Measurements from ENCODE around the gene GSAP. TPM values are rescaled to one million over a fixed set of nuclear protein-coding genes. Genes with fewer than 3 reads are reported as not detected.

Gene GSAP
- total RNA-seq, 2 experiments from 2014 or later = 0.55 TPM; not detected in 1

DNA sequence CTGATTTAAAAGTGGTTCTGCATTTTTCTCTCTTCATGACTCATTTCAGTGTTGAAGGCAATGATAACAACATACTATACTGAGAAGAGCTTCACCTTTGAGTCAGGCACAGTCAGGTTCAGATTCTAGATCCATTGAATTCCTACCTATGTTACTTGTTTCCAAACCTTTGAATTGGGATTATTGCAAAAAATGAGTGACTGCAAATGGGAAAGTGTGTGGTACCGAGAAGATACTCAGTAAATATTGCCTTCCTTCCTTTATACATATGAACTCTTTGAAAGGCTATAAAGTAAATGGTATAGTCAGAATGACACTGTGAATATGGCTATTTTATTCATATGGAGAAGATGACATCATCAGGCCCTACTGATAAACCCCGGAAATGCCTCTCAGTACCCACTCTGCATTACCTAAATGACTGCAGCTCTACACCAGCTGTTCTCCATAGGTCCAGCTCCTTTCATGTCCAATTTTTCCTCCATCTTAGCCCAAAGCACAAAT, 149.8 kb downstream of the GSAP start:
- DNase-seq (ENCODE audit: low spot score) = peak; percentile 3
- TF ChIP-seq EZH2phosphoT487 (IDR thresholded peaks at IDR 0.05; ENCODE audit: borderline replicate concordance, low read depth, low read length) = no peak
- TF ChIP-seq, protein P1, sequence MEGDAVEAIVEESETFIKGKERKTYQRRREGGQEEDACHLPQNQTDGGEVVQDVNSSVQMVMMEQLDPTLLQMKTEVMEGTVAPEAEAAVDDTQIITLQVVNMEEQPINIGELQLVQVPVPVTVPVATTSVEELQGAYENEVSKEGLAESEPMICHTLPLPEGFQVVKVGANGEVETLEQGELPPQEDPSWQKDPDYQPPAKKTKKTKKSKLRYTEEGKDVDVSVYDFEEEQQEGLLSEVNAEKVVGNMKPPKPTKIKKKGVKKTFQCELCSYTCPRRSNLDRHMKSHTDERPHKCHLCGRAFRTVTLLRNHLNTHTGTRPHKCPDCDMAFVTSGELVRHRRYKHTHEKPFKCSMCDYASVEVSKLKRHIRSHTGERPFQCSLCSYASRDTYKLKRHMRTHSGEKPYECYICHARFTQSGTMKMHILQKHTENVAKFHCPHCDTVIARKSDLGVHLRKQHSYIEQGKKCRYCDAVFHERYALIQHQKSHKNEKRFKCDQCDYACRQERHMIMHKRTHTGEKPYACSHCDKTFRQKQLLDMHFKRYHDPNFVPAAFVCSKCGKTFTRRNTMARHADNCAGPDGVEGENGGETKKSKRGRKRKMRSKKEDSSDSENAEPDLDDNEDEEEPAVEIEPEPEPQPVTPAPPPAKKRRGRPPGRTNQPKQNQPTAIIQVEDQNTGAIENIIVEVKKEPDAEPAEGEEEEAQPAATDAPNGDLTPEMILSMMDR (conservative IDR thresholded peaks at IDR 0.05; ENCODE audit: low read length) = no peak
- ChIA-PET CTCF (ENCODE audit: unreplicated experiment) (no interaction called here), POLR2A (interaction anchor here (0.7 to 1.4 kb wide), 3 partner anchors 8 to 81 kb away, joined by 5 read pairs; no protein-coding TSS in a partner anchor)
- Histone ChIP-seq H3K36me3 (ENCODE audit: insufficient read depth, low read length) (no peaks in the 10 kb centered on the region), H3K9me3 (ENCODE audit: low read length) (no peaks in the 10 kb centered on the region), H3K4me3 (ENCODE audit: low read depth, low read length, poor library complexity, severe bottlenecking) (no peak overlapping the region), H3K27ac (ENCODE audit: low read depth, low read length, poor library complexity, severe bottlenecking) (no peak overlapping the region), H3K4me2 (ENCODE audit: low read length) (no peak overlapping the region), H4K20me1 (ENCODE audit: insufficient read depth, low read length) (no peaks in the 10 kb centered on the region), H3K9me2 (ENCODE audit: insufficient read depth, low read length) (no peaks in the 10 kb centered on the region), H3K79me2 (ENCODE audit: insufficient read depth, low read depth, low read length) (no peaks in the 10 kb centered on the region), H2AFZ (ENCODE audit: low read length) (no peak overlapping the region; the same call in 1 of the 2 replicates), H3K4me1 (ENCODE audit: insufficient read depth, low read length, poor library complexity, severe bottlenecking) (peaks cover 13% of the 10 kb centered on the region)
- no TSS peak for BruUV-seq (replicated peaks)
- intact Hi-C loops (cut with micrococcal nuclease; ENCODE audit: unreplicated experiment) = no loop called here

DNA sequence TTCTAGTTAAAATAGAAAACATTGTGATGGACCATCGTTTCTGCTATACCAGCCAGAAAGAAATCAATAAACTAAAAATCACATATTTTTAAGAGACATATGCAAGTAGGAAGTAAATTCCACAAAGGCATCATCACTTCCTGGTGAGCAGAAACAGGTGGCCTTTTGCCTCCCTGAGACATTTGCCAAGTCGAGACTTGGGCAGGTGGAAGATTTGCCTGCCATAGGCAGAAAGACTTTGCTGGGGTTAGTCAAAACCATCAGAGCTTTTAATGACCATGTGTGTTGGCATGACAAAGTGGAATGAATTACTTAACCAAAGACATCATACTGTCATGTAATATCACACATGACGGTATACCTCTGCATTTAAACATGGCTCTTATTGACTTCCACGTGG, 150.5 kb downstream of the GSAP start:
- Histone ChIP-seq H3K27ac (ENCODE audit: low read depth, low read length, poor library complexity, severe bottlenecking) (no peak overlapping the region), H3K4me3 (ENCODE audit: low read depth, low read length, poor library complexity, severe bottlenecking) (no peak overlapping the region), H3K4me2 (ENCODE audit: low read length) (no peak overlapping the region), H3K79me2 (ENCODE audit: insufficient read depth, low read depth, low read length) (no peaks in the 10 kb centered on the region), H2AFZ (ENCODE audit: low read length) (no peak overlapping the region), H3K9me2 (ENCODE audit: insufficient read depth, low read length) (no peaks in the 10 kb centered on the region), H4K20me1 (ENCODE audit: insufficient read depth, low read length) (no peaks in the 10 kb centered on the region), H3K9me3 (ENCODE audit: low read length) (no peaks in the 10 kb centered on the region), H3K36me3 (ENCODE audit: insufficient read depth, low read length) (no peaks in the 10 kb centered on the region), H3K4me1 (ENCODE audit: insufficient read depth, low read length, poor library complexity, severe bottlenecking) (peaks cover 13% of the 10 kb centered on the region)
- no TSS peak for BruUV-seq (replicated peaks)
- intact Hi-C loops (cut with micrococcal nuclease; ENCODE audit: unreplicated experiment) = no loop called here
- ChIA-PET CTCF (ENCODE audit: unreplicated experiment) (no interaction called here), POLR2A (interaction anchor here (1.4 kb wide), 1 partner anchor 13 kb away, joined by 5 read pairs; no protein-coding TSS in a partner anchor)
- no peak for DNase-seq (ENCODE audit: low spot score)
- TF ChIP-seq EZH2phosphoT487 (IDR thresholded peaks at IDR 0.05; ENCODE audit: borderline replicate concordance, low read depth, low read length) = no peak
- TF ChIP-seq, protein P1 (conservative IDR thresholded peaks at IDR 0.05; ENCODE audit: low read length) = no peak

DNA sequence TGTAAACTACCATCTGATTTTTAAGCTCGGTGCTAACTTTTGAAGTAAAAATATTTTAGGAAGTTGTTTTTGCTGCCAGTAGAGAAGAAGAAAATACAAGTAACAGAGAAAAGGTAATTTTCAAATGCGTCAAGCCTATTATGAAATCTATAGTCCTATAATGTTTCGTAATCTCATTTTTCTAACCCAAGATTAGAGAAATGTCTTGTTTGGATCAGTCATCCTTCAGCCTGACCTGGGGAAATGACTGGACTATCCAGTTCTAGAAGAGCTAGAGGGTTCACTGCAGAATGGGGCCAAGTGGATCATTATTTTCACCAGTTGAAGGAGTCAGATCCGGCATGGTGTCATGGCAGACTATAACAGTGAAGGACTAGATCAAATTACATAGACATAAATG, 153.8 kb downstream of the GSAP start:
- H3K4me1 ChIP-seq (ENCODE audit: insufficient read depth, low read length, poor library complexity, severe bottlenecking) = no peaks in the 10 kb centered on the region
- H3K79me2 ChIP-seq (ENCODE audit: insufficient read depth, low read depth, low read length) = no peaks in the 10 kb centered on the region
- no peaks in the 10 kb centered on the region for H3K9me3 ChIP-seq (ENCODE audit: low read length)
- H3K4me3 ChIP-seq (ENCODE audit: low read depth, low read length, poor library complexity, severe bottlenecking) = no peak overlapping the region
- ChIA-PET POLR2A (no interaction called here), CTCF (ENCODE audit: unreplicated experiment) (no interaction called here)
- intact Hi-C loops (cut with micrococcal nuclease; ENCODE audit: unreplicated experiment) = no loop called here
- no peak overlapping the region for H3K27ac ChIP-seq (ENCODE audit: low read depth, low read length, poor library complexity, severe bottlenecking)
- H3K9me2 ChIP-seq (ENCODE audit: insufficient read depth, low read length) = no peaks in the 10 kb centered on the region
- no peak overlapping the region for H3K4me2 ChIP-seq (ENCODE audit: low read length)
- no TSS peak for BruUV-seq (replicated peaks)
- H3K36me3 ChIP-seq (ENCODE audit: insufficient read depth, low read length) = no peaks in the 10 kb centered on the region
- H2AFZ ChIP-seq (ENCODE audit: low read length) = no peak overlapping the region
- TF ChIP-seq, protein P1 (conservative IDR thresholded peaks at IDR 0.05; ENCODE audit: low read length) = no peak
- no peak for TF ChIP-seq EZH2phosphoT487 (IDR thresholded peaks at IDR 0.05; ENCODE audit: borderline replicate concordance, low read depth, low read length)
- DNase-seq (ENCODE audit: low spot score) = no peak
- no peaks in the 10 kb centered on the region for H4K20me1 ChIP-seq (ENCODE audit: insufficient read depth, low read length)

All from OCI-LY7 (cell line).